ENCODE results near the gene OR13C4.

DNA sequence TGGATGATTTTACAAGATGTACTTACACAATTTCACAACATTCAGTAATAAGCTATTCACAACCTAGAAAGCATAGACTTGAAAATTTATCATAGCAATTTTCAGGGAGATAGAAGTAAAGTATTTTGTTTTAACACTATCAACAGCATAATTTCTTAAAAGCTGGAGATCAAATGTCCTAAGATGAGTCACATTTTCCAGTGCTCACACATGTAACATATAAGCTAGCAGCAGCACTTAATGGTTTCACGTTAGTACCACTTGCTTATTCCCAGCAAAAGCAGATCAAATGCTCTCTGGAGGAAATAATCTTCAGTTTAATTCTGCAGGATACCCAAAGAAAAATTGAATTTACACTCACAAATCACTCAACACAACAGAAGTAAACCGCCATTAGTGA is 48.4 kb upstream of the OR13C4 start:
- TF ChIP-seq, protein P1, sequence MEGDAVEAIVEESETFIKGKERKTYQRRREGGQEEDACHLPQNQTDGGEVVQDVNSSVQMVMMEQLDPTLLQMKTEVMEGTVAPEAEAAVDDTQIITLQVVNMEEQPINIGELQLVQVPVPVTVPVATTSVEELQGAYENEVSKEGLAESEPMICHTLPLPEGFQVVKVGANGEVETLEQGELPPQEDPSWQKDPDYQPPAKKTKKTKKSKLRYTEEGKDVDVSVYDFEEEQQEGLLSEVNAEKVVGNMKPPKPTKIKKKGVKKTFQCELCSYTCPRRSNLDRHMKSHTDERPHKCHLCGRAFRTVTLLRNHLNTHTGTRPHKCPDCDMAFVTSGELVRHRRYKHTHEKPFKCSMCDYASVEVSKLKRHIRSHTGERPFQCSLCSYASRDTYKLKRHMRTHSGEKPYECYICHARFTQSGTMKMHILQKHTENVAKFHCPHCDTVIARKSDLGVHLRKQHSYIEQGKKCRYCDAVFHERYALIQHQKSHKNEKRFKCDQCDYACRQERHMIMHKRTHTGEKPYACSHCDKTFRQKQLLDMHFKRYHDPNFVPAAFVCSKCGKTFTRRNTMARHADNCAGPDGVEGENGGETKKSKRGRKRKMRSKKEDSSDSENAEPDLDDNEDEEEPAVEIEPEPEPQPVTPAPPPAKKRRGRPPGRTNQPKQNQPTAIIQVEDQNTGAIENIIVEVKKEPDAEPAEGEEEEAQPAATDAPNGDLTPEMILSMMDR (IDR thresholded peaks at IDR 0.05) = no peak
- no peak for TF ChIP-seq YY1 (IDR thresholded peaks at IDR 0.05; ENCODE audit: low read depth)

All from SK-N-SH (cell line).